ENCODE results near the gene ZKSCAN3. TPM values are rescaled to one million over a fixed set of nuclear protein-coding genes. Genes with fewer than 3 reads are reported as not detected.

Gene ZKSCAN3
- total RNA-seq, 1 donor from 2014 or later, result 12.3 TPM

DNA sequence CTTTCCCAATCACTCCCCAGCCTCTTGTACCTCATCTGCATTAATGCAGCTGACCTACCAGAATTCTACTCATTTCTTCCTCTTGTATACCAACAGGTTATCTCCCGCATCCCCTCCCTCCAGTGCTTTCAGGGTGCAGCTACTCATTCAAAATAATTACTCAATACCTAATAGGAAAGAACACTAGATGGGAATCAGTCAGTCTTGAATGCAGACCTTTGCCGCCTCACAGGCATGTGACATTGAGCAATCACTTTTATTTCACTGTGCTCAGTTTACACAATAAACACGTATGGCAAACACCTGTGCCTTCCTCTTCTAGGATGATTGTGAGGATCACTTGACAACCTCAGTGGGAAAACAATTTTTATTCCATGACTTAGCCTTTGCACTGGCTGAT lies 27.1 kb upstream of the ZKSCAN3 start:
- H3K4me2 ChIP-seq, result no peak overlapping the region
- Mint-ChIP-seq H3K4me1 (no peaks in the 10 kb centered on the region), H3K27ac (no peak overlapping the region), H3K4me3 (no peak overlapping the region), H3K9me3 (peaks cover 28% of the 10 kb centered on the region), H3K36me3 (peaks cover 40% of the 10 kb centered on the region), H3K27me3 (ENCODE audit: insufficient read depth, low read depth) (no peaks in the 10 kb centered on the region)
- H3K36me3 ChIP-seq, result peaks cover 9% of the 10 kb centered on the region
- no peak overlapping the region for H3K4me3 ChIP-seq
- no peak for TF ChIP-seq EZH2phosphoT487 (IDR thresholded peaks at IDR 0.05)
- TF ChIP-seq, protein P1, sequence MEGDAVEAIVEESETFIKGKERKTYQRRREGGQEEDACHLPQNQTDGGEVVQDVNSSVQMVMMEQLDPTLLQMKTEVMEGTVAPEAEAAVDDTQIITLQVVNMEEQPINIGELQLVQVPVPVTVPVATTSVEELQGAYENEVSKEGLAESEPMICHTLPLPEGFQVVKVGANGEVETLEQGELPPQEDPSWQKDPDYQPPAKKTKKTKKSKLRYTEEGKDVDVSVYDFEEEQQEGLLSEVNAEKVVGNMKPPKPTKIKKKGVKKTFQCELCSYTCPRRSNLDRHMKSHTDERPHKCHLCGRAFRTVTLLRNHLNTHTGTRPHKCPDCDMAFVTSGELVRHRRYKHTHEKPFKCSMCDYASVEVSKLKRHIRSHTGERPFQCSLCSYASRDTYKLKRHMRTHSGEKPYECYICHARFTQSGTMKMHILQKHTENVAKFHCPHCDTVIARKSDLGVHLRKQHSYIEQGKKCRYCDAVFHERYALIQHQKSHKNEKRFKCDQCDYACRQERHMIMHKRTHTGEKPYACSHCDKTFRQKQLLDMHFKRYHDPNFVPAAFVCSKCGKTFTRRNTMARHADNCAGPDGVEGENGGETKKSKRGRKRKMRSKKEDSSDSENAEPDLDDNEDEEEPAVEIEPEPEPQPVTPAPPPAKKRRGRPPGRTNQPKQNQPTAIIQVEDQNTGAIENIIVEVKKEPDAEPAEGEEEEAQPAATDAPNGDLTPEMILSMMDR (IDR thresholded peaks at IDR 0.05), result no peak
- no peak for TF ChIP-seq EZH2 (IDR thresholded peaks at IDR 0.05)
- H3K27me3 ChIP-seq, result no peaks in the 10 kb centered on the region
- no peaks in the 10 kb centered on the region for H3F3A ChIP-seq (ENCODE audit: low read depth)
- H3K4me1 ChIP-seq, result no peaks in the 10 kb centered on the region
- no peaks in the 10 kb centered on the region for H3K79me2 ChIP-seq (ENCODE audit: low read depth)
- H3K9me3 ChIP-seq (ENCODE audit: low read depth), result peaks cover 15% of the 10 kb centered on the region
- no peaks in the 10 kb centered on the region for H4K20me1 ChIP-seq (ENCODE audit: low read depth)
- H2AFZ ChIP-seq (replicated peaks), result no peak overlapping the region
- DNase-seq (ENCODE audit: low spot score), result no peak
- H3K27ac ChIP-seq, result no peak overlapping the region
- no peak overlapping the region for H3K9ac ChIP-seq

DNA sequence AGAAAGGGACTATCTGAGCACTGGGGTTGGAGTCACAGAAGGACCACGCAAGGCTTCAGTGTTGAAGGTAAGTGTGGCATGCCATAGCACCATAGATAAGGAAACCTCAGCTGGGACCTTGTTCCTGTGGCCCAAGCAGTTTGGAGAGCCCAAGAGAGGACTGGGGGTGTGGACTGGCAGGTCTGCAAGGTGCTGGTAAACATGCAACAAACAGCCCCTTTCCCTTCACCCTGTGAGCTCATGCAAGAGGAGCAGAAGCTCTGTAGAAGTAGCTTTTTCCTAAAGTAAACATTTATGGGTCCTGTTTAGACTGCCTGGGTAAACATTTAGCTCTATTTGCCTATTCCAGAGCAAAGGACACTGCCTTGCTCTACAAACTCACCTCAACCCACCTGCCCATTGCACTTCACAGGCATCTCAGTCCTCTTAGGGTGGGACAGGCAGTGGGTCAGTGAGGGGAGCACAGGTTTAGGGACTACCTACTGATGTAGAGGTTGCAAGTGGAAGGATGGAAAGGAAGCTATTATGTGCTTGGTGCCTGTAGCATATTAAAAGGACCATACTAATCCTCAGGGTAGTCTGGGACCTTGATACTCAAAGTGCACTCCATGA lies 25.8 kb upstream of the ZKSCAN3 start:
- Histone ChIP-seq H3K4me1 (no peaks in the 10 kb centered on the region), H3K4me3 (no peak overlapping the region), H3K36me3 (peaks cover 9% of the 10 kb centered on the region), H3K9ac (no peak overlapping the region), H3F3A (ENCODE audit: low read depth) (no peaks in the 10 kb centered on the region), H3K9me3 (ENCODE audit: low read depth) (peaks cover 15% of the 10 kb centered on the region), H2AFZ (replicated peaks) (no peak overlapping the region), H3K27ac (no peak overlapping the region), H3K27me3 (no peaks in the 10 kb centered on the region), H3K4me2 (no peak overlapping the region), H3K79me2 (ENCODE audit: low read depth) (no peaks in the 10 kb centered on the region), H4K20me1 (ENCODE audit: low read depth) (no peaks in the 10 kb centered on the region)
- H3K27ac Mint-ChIP-seq, result no peak overlapping the region
- peaks cover 34% of the 10 kb centered on the region for H3K9me3 Mint-ChIP-seq
- TF ChIP-seq, protein P1 (IDR thresholded peaks at IDR 0.05), result no peak
- TF ChIP-seq EZH2 (IDR thresholded peaks at IDR 0.05) (no peak), EZH2phosphoT487 (IDR thresholded peaks at IDR 0.05) (no peak)
- H3K27me3 Mint-ChIP-seq (ENCODE audit: insufficient read depth, low read depth), result no peaks in the 10 kb centered on the region
- H3K4me3 Mint-ChIP-seq, result no peak overlapping the region
- no peak for DNase-seq (ENCODE audit: low spot score)
- H3K4me1 Mint-ChIP-seq, result no peaks in the 10 kb centered on the region
- peaks cover 45% of the 10 kb centered on the region for H3K36me3 Mint-ChIP-seq

DNA sequence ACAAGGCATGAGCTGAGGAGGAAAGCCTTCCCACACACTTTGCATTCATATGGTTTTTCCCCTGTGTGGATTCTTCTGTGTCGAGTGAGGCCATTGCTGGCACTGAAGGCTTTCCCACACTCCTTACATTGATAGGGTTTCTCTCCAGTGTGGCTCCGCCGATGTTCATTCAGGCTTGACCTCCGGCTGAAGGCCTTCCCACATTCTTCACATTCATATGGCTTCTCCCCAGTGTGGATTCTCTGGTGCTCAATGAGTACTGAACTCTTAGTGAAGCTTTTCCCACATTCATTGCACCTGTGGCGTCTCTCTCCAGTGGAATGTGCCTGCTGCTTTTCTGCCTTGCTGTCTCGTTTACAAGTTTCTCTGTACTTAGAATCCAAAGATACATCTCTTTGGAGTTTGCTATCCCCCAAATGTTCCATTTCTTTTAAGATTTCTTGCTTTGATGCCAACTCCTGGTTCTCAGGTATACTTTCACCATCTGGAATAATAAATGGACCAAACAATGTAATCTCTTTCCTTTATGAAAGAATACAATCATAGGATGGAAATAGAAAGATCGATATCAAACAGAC lies 23.3 kb upstream of the ZKSCAN3 start:
- Histone ChIP-seq H3F3A (ENCODE audit: low read depth) (no peaks in the 10 kb centered on the region), H3K27me3 (no peaks in the 10 kb centered on the region), H3K27ac (no peak overlapping the region), H3K9me3 (ENCODE audit: low read depth) (peaks cover 15% of the 10 kb centered on the region), H2AFZ (replicated peaks) (no peak overlapping the region), H4K20me1 (ENCODE audit: low read depth) (no peaks in the 10 kb centered on the region), H3K4me1 (no peaks in the 10 kb centered on the region), H3K4me2 (no peak overlapping the region), H3K79me2 (ENCODE audit: low read depth) (no peaks in the 10 kb centered on the region), H3K9ac (no peak overlapping the region), H3K36me3 (peaks cover 9% of the 10 kb centered on the region), H3K4me3 (no peak overlapping the region)
- Mint-ChIP-seq H3K36me3 (peaks cover 49% of the 10 kb centered on the region), H3K4me3 (no peak overlapping the region), H3K9me3 (peaks cover 40% of the 10 kb centered on the region), H3K27ac (no peak overlapping the region), H3K27me3 (ENCODE audit: insufficient read depth, low read depth) (no peaks in the 10 kb centered on the region), H3K4me1 (no peaks in the 10 kb centered on the region)
- DNase-seq (ENCODE audit: low spot score), result no peak
- TF ChIP-seq EZH2phosphoT487 (IDR thresholded peaks at IDR 0.05), result no peak
- TF ChIP-seq, protein P1 (IDR thresholded peaks at IDR 0.05), result no peak
